Mammary epithelial cell (primary cell): ENCODE measurements around the gene SERPINE2.

Source experiments
- EZH2 ChIP-seq: IDR thresholded peaks from 2 replicates; pipeline ENCODE4 v1.6.1; 2012; ENCODE audit warnings: low read length, inconsistent platforms, borderline replicate concordance
- TF ChIP-seq, protein P1 (sequence below), 2 donors: IDR thresholded peaks in 1 of 2; conservative IDR thresholded peaks in 1 of 2; 2 replicates each; pipeline ENCODE4 v1.5.1; 2011 to 2012; ENCODE audit warnings: inconsistent platforms in 2 of 2, low read length in 2 of 2, mild to moderate bottlenecking in 2 of 2, control low read depth in 1 of 2, low read depth in 1 of 2; ENCODE audit not compliant: insufficient read depth in 1 of 2; ENCODE audit errors: extremely low read depth in 1 of 2

DNA sequence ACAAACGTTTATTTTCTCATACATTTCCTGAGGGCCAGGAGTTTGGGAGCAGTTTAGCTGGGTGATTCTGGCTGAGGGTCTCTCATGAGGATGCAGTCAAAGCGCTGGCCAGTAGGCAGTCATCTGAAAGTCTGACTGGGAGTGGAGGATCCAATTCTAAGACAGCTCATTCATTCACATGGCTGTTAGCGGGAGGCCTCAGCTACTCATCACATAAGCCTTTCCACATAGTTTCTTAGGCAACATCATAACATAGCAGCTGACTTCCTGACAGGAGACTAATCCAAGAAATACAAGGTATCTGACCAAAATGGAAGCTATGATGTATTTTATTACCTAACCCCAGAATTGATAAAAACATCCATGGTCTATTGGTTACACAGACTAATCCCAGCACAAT is 84.7 kb downstream of the SERPINE2 start:
- TF ChIP-seq, protein P1, sequence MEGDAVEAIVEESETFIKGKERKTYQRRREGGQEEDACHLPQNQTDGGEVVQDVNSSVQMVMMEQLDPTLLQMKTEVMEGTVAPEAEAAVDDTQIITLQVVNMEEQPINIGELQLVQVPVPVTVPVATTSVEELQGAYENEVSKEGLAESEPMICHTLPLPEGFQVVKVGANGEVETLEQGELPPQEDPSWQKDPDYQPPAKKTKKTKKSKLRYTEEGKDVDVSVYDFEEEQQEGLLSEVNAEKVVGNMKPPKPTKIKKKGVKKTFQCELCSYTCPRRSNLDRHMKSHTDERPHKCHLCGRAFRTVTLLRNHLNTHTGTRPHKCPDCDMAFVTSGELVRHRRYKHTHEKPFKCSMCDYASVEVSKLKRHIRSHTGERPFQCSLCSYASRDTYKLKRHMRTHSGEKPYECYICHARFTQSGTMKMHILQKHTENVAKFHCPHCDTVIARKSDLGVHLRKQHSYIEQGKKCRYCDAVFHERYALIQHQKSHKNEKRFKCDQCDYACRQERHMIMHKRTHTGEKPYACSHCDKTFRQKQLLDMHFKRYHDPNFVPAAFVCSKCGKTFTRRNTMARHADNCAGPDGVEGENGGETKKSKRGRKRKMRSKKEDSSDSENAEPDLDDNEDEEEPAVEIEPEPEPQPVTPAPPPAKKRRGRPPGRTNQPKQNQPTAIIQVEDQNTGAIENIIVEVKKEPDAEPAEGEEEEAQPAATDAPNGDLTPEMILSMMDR (conservative IDR thresholded peaks at IDR 0.05 in 1 of 2, IDR thresholded peaks at IDR 0.05 in 1 of 2; ENCODE audit: extremely low read depth in 1 of 2, insufficient read depth in 1 of 2, low read depth in 1 of 2, low read length in 2 of 2), result no peak
- no peak for TF ChIP-seq EZH2
